CD4-positive, alpha-beta T cell (primary cell): ENCODE measurements around the gene TMEM117. TPM values are rescaled to one million over a fixed set of nuclear protein-coding genes. Genes with fewer than 3 reads are reported as not detected.

Source experiments
- ATAC-seq: fragments of 200-7000 bp; cut with Tn5 transposase; one replicate; pipeline ENCODE4 v1.10.0; 2022; ENCODE audit warnings: mild to moderate bottlenecking; ENCODE audit not compliant: poor library complexity
- CTCF ChIA-PET: fragments of 350-600 bp; sonication (Branson Sonifier 250); formaldehyde crosslinking; loops from one replicate; lab custom pipeline; 2021; ENCODE audit warnings: antibody characterized with exemption, inconsistent platforms; lab: Charles Lee
- POLR2A ChIA-PET: fragments of 350-600 bp; sonication (Branson Sonifier 250); formaldehyde crosslinking; loops from one replicate; lab custom pipeline; 2021; ENCODE audit warnings: antibody characterized with exemption, inconsistent platforms; lab: Charles Lee
- DNase-seq, 14 experiments: peaks; one replicate each; pipeline ENCODE4 v3.0.0-alpha.2; 2013 to 2020; ENCODE audit warnings: mixed read lengths in 2 of 14
- H3K27ac ChIP-seq, 2 donors: one replicate each; pipeline versions ENCODE4 v1.5.1 to v1.7.0; 2013; ENCODE audit warnings: low read length in 2 of 2, low read depth in 1 of 2, mild to moderate bottlenecking in 1 of 2
- H3K27me3 ChIP-seq, 2 experiments: 1 replicate in 1 of 2; 2 replicates in 1 of 2; pipeline versions ENCODE4 v1.6.1 to v1.7.0; 2013; ENCODE audit warnings: low read length in 2 of 2, control low read depth in 1 of 2, mild to moderate bottlenecking in 1 of 2, moderate library complexity in 1 of 2; ENCODE audit not compliant: insufficient read depth in 2 of 2, control insufficient read depth in 1 of 2
- H3K36me3 ChIP-seq: one replicate; pipeline ENCODE4 v1.6.1; 2013; ENCODE audit warnings: low read length, control low read depth; ENCODE audit not compliant: insufficient read depth
- H3K4me1 ChIP-seq: one replicate; pipeline ENCODE4 v1.6.1; 2013; ENCODE audit warnings: low read length, control low read depth; ENCODE audit not compliant: insufficient read depth
- H3K4me3 ChIP-seq: one replicate; pipeline ENCODE4 v1.5.1; 2013; ENCODE audit warnings: mild to moderate bottlenecking, low read length, moderate library complexity
- H3K9me3 ChIP-seq, 2 experiments: 1 replicate in 1 of 2; 2 replicates in 1 of 2; pipeline versions ENCODE4 v1.6.1 to v1.7.0; 2013; ENCODE audit warnings: low read length in 2 of 2, mild to moderate bottlenecking in 2 of 2, control low read depth in 1 of 2, moderate library complexity in 1 of 2; ENCODE audit not compliant: control insufficient read depth in 1 of 2, insufficient read depth in 1 of 2
- H3K27ac Mint-ChIP-seq: one replicate; pipeline ENCODE4 v1.8.0; 2020; ENCODE audit warnings: mixed read lengths
- H3K27me3 Mint-ChIP-seq: one replicate; pipeline ENCODE4 v1.8.0; 2021; ENCODE audit warnings: mixed read lengths
- H3K36me3 Mint-ChIP-seq: one replicate; pipeline ENCODE4 v1.8.0; 2021; ENCODE audit warnings: low read depth, mixed read lengths
- H3K4me1 Mint-ChIP-seq: one replicate; pipeline ENCODE4 v1.8.0; 2021; ENCODE audit warnings: low read depth, mixed read lengths
- H3K4me3 Mint-ChIP-seq: one replicate; pipeline ENCODE4 v1.8.0; 2020; ENCODE audit warnings: mild to moderate bottlenecking, mixed read lengths
- H3K9me3 Mint-ChIP-seq: one replicate; pipeline ENCODE4 v1.8.0; 2020; ENCODE audit warnings: mixed read lengths
- CTCF ChIP-seq: fragments of 200-600 bp; IDR thresholded peaks from one replicate; pipeline ENCODE4 v1.8.0; 2022; ENCODE audit warnings: antibody characterized with exemption, mild to moderate bottlenecking
- intact Hi-C, 2 experiments: fragments of 100-400 bp; cut with DNase I in 1 of 2; cut with micrococcal nuclease in 1 of 2; formaldehyde crosslinking; loops; one replicate each; pipeline versions ENCODE4 v1.15.1 to v1.9.0; 2023 to 2025; cut with DNase I, micrococcal nuclease
- total RNA-seq, 174 experiments: library from RNA in 2 of 174; stranded (reverse) in 2 of 174; gene quantifications; one replicate each; pipeline ENCODE4 v1.2.3 and lab custom pipeline; 2021 to 2026

TMEM117 gene
- total RNA-seq, 2 experiments from 2014 or later = 3.4 to 4.4 TPM

- H3K27me3 Mint-ChIP-seq = no peaks in the 10 kb centered on the region
- no peak overlapping the region for H3K4me3 ChIP-seq
- H3K9me3 Mint-ChIP-seq = no peaks in the 10 kb centered on the region
- intact Hi-C loops = no loop called here
- H3K27ac Mint-ChIP-seq = no peak overlapping the region
- TF ChIP-seq CTCF = no peak
- POLR2A ChIA-PET = no interaction called here
- no peak overlapping the region for H3K4me3 Mint-ChIP-seq
- DNase-seq = no peak
- H3K4me1 Mint-ChIP-seq = no peaks in the 10 kb centered on the region
- peaks cover 24% of the 10 kb centered on the region for H3K36me3 Mint-ChIP-seq
- H3K9me3 ChIP-seq = no peaks in the 10 kb centered on the region
- H3K27me3 ChIP-seq = no peaks in the 10 kb centered on the region
- H3K36me3 ChIP-seq = no peaks in the 10 kb centered on the region
- no peak overlapping the region for H3K27ac ChIP-seq
- H3K4me1 ChIP-seq = no peaks in the 10 kb centered on the region
- no peak for ATAC-seq
- CTCF ChIA-PET = no interaction called here
Measured at GRCh38 chr12:43942379-43942778, 106.5 kb downstream of the TMEM117 start.

- H3K27ac Mint-ChIP-seq = no peak overlapping the region
- no peaks in the 10 kb centered on the region for H3K4me1 Mint-ChIP-seq
- no peaks in the 10 kb centered on the region for H3K27me3 Mint-ChIP-seq
- no peak for TF ChIP-seq CTCF
- Histone ChIP-seq H3K36me3 (no peaks in the 10 kb centered on the region), H3K9me3 (no peaks in the 10 kb centered on the region), H3K27ac (no peak overlapping the region), H3K4me1 (no peaks in the 10 kb centered on the region), H3K4me3 (no peak overlapping the region), H3K27me3 (no peaks in the 10 kb centered on the region)
- DNase-seq = no peak
- POLR2A ChIA-PET = interaction anchor here (0.6 kb wide), 1 partner anchor 43 kb away, joined by 3 read pairs; no protein-coding TSS in a partner anchor
- no peaks in the 10 kb centered on the region for H3K9me3 Mint-ChIP-seq
- H3K4me3 Mint-ChIP-seq = no peak overlapping the region
- ATAC-seq = no peak
- CTCF ChIA-PET = no interaction called here
- intact Hi-C loops = no loop called here
- H3K36me3 Mint-ChIP-seq = peaks cover 40% of the 10 kb centered on the region
Measured at GRCh38 chr12:43945983-43946382, 110.1 kb downstream of the TMEM117 start.

GRCh38 chr12:43951286-43951685, 115.4 kb downstream of the TMEM117 start:
- no peak overlapping the region for H3K27ac Mint-ChIP-seq
- H3K4me1 Mint-ChIP-seq = no peaks in the 10 kb centered on the region
- POLR2A ChIA-PET = no interaction called here
- no peaks in the 10 kb centered on the region for H3K27me3 ChIP-seq
- H3K4me3 Mint-ChIP-seq = no peak overlapping the region
- DNase-seq (no peak), ATAC-seq (no peak)
- H3K9me3 ChIP-seq = peaks cover 0 to 8% of the 10 kb centered on the region in 2 experiments
- no peaks in the 10 kb centered on the region for H3K4me1 ChIP-seq
- H3K36me3 Mint-ChIP-seq = peaks cover 23% of the 10 kb centered on the region
- H3K4me3 ChIP-seq = no peak overlapping the region
- H3K9me3 Mint-ChIP-seq = peaks cover 2% of the 10 kb centered on the region
- intact Hi-C loops = no loop called here
- no peak overlapping the region for H3K27ac ChIP-seq
- CTCF ChIA-PET = interaction anchor here (0.5 kb wide), 1 partner anchor 784 kb away, joined by 6 read pairs; no protein-coding TSS in a partner anchor
- H3K27me3 Mint-ChIP-seq = no peaks in the 10 kb centered on the region
- H3K36me3 ChIP-seq = no peaks in the 10 kb centered on the region
- TF ChIP-seq CTCF = no peak
